ENCODE results near the gene TSHZ2. TPM values are rescaled to one million over a fixed set of nuclear protein-coding genes. Genes with fewer than 3 reads are reported as not detected.

The TSHZ2 gene
- total and polyA plus RNA-seq, 2 donors (not counting 1 experiment from before 2014, with no cell fraction given), result 1.00 to 5.7 TPM

- DNase-seq, result no peak
- no peak overlapping the region for H3K4me3 Mint-ChIP-seq
- POLR2A ChIA-PET, result no interaction called here
Measured at GRCh38 chr20:52933867-52934266, 38.3 kb upstream of the TSHZ2 start.

More at GRCh38 chr20:52933867-52934266, 38.3 kb upstream of the TSHZ2 start:
- Mint-ChIP-seq H3K27me3 (peaks cover 3% of the 10 kb centered on the region), H3K4me1 (no peaks in the 10 kb centered on the region), H3K9me3 (ENCODE audit: insufficient read depth) (no peaks in the 10 kb centered on the region), H3K27ac (no peak overlapping the region)
- intact Hi-C loops (cut with micrococcal nuclease), result no loop called here
- TF ChIP-seq EZH2 (IDR thresholded peaks at IDR 0.05; ENCODE audit: borderline replicate concordance, insufficient read depth, low read depth, low read length, poor library complexity, severe bottlenecking), result no peak
- no peak for TF ChIP-seq CTCF (IDR thresholded peaks at IDR 0.05)
- Histone ChIP-seq H3K9ac (ENCODE audit: low read length) (no peak overlapping the region), H4K20me1 (ENCODE audit: control insufficient read depth, insufficient read depth, low read length, poor library complexity, severe bottlenecking) (no peaks in the 10 kb centered on the region), H3K9me3 (ENCODE audit: control extremely low read depth in 1 of 3, control insufficient read depth in 2 of 3, insufficient read depth in 1 of 3, low read length in 2 of 3) (no peaks in the 10 kb centered on the region), H3K4me3 (ENCODE audit: control extremely low read depth in 1 of 5, extremely low read depth in 1 of 5, insufficient read depth in 1 of 5, low read depth in 2 of 5, low read length in 4 of 5) (no peak overlapping the region), H3K4me1 (ENCODE audit: control insufficient read depth in 2 of 2, insufficient read depth in 2 of 2, low read length in 2 of 2) (no peaks in the 10 kb centered on the region), H2AFZ (ENCODE audit: insufficient read depth, low read depth, low read length, poor library complexity, severe bottlenecking) (no peak overlapping the region), H3K4me2 (replicated peaks; ENCODE audit: low read depth, low read length, poor library complexity, severe bottlenecking) (no peak overlapping the region), H3K79me2 (ENCODE audit: control insufficient read depth, insufficient read depth, low read length) (no peaks in the 10 kb centered on the region), H3K27ac (ENCODE audit: low read length in 2 of 2) (no peak overlapping the region), H3K36me3 (replicated peaks in 1 of 2; ENCODE audit: control extremely low read depth in 1 of 2, control insufficient read depth in 1 of 2, extremely low read depth in 1 of 2, insufficient read depth in 2 of 2, low read length in 1 of 2) (no peaks in the 10 kb centered on the region), H3K27me3 (replicated peaks in 1 of 4; ENCODE audit: control extremely low read depth in 1 of 4, control insufficient read depth in 3 of 4, insufficient read depth in 4 of 4, low read length in 3 of 4) (no peaks in the 10 kb centered on the region)
- no peak for ATAC-seq (ENCODE audit: low read depth)
- no CpG with 5 or more reads among the region's 1 CpG for WGBS (ENCODE audit: insufficient coverage)
- CTCF ChIA-PET, result no interaction called here
